Measurements from ENCODE around the gene TRIM29.
"Not testable (repeated sequence)": the region's sequence is repeated elsewhere in the genome, so short reads cannot be mapped to it uniquely, and the experiment has no call there.

The TRIM29 gene

DNA sequence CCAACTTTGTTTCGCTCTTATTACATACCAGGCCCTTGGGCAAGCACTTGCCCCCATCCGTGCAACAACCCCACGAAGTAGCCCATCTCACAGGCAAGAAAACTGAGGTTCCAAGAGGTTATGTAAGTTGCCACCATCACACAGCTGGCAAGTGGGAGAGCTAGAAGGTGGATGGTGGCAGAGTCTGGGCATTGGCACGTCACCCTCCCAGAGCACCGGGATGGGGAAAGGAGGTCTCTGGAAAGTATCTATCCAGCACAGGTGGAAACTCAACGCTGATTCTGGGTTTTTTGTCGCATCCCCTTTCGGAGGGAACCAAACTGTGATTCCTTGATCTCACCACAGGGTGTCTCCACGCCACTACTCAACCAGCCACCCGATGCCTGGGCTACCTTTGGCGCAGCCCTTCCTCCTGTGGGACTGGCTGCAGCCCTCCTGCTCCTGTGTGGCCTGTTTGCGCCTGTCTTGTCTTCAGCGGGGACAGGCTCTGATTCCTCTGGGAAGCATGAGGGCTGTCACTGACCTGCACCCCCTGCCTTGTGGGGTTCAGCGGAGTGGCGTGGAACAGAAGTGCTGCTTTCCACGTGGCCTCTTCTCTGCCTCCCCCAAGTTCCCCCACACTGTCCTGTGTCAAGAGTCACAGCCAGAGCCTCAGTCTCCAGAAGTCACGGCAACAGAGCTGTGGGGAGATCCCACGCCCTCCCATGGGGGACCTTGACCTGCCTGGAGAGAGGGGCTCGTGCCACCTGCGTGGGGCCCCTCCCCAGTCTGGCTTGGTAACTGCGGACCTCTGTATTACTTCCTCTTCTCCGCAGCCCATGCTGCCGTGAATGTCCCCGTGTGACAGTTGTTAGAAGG lies 34.4 kb upstream of the TRIM29 start:
- no peak for DNase-seq (ENCODE audit: low read depth in 2 of 2)

DNA sequence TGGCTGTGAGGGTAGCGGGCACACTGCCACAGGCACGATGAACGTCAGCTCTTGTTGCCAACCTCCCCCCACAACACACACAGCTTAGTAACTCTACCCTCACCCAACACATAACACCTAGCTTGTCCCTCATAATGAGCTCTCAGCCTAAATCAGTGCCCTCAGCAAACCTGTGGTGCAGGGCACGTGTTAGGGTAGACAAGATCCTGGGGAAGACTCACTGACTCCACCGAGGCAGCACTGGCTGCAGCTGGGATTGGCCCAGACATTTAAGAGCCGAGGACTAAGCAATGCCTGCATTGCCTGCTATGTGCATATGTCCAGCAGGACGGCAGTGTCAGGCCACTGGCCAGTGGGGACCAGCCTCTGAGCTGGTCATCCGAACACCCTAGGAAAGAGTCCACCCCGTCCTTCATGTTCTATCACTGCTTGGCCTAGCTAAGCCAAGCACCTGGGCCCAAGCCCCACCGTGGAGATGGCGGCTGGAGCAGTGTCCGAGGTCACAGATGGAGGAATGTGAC lies 32.9 kb upstream of the TRIM29 start:
- DNase-seq (ENCODE audit: low read depth in 2 of 2) = no peak

DNA sequence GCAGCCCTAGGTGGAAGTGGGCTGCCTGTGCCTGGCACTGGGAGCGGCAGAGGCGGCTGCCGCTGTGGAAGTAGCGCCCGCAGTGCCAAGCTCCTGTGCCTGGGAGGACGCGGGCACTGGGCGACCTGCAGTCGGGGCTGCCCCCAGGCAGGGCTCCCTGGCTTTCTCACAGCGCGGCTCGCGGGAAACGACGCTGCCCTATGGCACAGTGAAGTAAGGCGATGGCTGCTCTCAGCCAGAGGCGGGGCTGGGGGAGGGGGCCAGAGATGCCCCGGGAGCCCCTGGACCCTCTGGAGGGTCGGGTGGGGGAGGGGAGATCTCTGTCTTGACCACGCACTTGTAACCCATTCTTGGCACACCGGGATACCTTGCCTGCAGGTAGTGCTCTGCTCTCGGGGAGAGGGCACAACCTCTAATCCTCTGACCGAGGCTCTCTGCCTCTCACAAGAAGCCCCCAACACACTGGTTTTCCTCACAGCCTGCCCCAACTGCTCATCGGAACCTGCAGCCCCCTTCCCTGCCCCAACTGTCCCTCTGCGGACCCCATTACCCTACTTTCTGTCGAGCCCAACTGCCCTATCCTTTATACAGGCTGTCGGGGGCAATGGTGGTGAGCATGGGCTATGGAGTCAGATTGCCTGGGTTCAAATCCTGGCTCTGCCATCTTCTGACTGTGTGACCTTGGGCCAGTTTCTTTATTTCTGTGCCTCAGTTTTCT lies 32.2 kb upstream of the TRIM29 start:
- no peak for DNase-seq (ENCODE audit: low read depth in 2 of 2)

DNA sequence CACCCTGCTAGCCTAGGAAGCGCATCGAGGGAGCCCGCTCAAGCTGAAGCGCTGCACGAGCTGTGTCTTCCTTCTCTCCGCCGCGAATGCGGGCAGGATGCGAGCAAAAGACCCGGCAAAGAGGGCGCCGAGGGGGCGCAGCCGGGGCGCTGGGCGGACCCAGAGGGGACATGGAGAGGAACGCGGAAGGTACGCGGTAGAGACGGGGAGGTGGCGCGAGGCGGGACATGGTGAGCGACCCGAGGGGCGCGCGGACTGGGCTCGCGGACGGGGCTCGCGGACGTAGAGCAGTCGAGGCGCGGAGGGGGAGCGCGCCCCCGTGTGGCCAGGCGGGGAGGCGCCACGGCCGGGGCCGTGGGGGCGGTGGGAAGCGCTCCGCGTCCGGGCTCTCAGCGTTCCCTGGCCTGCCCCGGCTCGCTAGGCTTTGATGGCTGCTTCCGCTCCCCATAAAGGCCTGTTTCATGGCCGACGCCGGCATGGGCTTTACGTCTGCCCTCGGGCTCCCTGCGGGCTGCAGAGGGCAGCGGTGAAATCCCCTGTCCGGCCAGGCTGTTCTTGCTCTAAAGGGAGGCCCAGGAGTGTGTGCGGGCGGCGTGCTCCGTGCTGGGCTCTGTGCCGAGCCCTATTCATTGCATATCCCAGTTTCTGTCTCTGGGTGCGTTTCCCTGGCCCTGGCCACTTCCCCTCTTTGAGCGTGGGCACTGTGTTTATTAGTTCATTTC lies 31.2 kb upstream of the TRIM29 start:
- no peak for DNase-seq (ENCODE audit: low read depth in 2 of 2)

DNA sequence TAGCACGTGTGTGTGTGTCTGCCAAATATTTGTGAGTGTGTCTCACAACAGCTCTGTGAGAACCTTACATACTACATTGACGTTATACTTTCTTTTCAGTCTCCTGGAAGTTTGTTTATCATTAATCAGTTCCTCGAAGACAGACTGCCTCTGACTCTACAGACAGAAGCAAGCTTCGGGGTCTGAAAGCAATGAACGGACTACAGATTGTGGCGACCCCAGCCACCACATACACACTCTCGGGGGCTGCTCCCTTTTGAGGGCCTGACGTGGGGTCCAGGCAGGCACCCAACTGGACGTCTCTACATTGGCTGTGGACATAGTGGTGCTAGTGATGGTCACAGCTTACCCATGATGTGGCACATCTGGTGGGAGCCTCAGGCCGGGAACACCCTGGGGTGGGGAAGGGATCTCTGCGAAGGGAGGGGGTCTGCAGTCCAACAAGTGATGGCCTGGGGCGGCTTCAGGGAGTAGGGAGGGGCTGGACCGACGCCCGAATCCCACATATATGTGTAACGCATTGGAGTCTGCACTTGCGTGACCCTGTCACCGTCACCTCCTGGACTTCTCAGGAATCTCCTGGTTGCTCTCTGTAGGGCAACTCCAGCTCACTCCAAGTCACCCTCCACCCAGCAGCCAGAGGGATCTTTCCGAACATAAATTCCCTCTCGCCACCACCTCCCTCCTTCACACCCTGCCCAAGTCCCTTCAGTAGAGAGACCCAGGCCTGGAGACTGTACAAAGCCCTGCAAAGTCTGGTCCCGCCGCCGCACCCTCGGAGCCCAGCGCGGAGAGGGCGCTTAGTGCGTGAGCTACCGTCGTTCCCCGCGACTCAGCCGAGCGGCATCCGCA lies 30.4 kb upstream of the TRIM29 start:
- no peak for DNase-seq (ENCODE audit: low read depth in 2 of 2)

DNA sequence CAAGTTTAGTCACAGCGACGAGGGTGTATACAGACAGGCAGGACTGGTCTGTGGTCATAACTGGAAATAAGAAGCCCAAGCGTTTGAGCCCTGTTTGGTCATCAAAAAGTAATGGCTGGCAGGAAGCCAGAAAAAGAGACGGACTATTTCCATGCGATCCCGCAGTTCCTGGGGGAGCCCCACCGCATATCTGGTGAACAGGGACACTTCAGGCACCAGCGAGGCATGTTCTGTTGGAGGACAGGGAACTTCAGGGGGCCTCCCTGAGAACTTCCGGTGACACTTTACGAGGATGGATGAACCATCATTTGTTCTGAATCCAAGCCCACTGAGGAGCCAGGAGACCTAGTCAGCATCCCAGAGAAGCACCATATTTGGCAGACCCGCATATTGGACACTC lies 29.7 kb upstream of the TRIM29 start:
- no peak for DNase-seq (ENCODE audit: low read depth in 2 of 2)

DNA sequence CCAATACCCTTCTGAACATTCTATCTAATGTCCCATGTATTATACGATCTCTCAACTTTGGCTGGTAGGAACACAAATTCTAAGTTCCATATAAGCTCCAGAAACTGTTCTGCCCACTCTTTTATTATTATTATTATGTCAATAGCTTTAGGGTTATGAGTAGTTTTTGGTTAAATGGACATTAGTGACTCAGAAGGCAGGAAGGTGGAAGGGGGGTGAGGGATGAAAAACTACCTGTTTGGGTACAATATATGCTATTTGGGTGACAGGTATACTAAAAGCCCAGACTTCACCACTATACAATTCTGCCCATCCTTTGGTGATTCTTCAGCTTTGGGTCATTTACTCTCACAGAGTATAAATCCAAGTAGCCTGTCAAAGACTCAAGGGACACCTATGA lies 22.5 kb upstream of the TRIM29 start:
- DNase-seq (ENCODE audit: low read depth in 2 of 2) = no peak

DNA sequence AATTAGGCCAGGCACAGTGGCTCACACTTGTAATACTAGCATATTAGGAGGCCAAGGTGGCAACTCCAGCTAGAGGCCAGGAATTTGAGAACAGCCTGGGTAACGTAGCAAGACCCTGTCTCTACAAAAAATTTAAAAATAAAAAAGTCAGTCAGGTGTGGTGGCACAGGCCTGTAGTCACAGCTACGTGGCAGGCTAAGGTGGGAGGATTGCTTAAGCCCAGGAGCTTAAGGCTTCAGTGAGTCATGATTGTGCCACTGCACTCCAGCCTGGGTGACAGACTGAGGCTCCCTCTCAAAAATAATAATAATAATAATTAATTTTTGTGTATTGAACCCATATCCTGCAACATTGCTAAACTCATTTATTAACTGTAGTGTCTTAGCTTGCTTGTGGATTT lies 15.3 kb upstream of the TRIM29 start:
- no peak for DNase-seq (ENCODE audit: low read depth in 2 of 2)

DNA sequence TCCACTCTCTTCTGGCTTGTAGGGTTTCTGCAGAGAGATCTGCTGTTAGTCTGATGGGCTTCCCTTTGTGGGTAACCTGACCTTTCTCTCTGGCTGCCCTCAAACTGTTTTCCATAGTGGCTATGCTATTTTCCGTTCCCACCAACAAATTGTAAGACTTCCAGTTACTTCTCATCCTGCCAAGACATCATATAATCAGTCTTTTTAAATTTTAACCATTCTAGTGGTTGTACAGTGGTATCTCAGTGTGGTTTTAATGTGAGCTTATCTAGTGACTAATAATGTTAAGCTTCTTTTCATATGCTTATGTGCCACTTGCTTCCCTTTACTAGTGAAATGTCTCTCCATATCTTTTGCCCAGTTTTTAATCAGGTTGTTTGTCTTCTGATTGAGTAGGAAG lies 13.6 kb upstream of the TRIM29 start:
- DNase-seq (ENCODE audit: low read depth in 2 of 2) = no peak

DNA sequence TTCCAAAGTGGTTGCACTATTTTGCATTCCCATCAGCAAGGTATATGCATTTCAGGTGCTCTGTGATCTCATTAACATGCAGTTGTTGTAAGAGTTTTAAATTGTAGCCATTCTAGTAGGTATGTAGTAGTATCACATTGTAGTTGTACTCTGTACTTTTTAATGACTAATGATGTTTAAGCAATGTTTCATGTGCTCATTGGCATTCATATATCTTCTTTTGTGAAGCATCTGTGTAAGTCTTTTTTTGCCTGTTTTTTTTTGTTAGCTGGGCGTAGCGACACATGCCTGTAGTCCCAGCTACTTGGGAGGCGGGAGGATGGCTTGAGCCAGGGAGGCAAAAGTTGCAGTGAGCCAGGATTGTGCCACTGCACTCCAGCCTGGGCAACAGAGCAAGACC lies 11.3 kb upstream of the TRIM29 start:
- DNase-seq (ENCODE audit: low read depth in 2 of 2) = no peak

DNA sequence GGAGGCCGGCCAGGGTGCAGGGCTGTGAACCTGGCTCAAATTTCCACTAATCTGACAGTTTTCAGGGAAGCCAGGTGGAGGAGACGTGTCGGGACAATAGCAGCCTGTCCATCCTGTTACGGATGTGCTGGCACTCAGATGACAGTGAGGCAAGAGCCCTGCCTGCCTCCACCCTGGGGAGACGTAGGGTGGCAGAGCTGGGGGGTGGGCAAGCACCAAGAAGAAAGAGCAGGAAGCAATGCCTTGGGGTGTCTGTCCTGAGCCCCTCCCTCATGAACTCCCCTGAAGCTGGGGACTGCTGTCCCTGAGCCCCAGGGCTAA lies 10.0 kb upstream of the TRIM29 start:
- DNase-seq (ENCODE audit: low read depth in 2 of 2) = no peak

DNA sequence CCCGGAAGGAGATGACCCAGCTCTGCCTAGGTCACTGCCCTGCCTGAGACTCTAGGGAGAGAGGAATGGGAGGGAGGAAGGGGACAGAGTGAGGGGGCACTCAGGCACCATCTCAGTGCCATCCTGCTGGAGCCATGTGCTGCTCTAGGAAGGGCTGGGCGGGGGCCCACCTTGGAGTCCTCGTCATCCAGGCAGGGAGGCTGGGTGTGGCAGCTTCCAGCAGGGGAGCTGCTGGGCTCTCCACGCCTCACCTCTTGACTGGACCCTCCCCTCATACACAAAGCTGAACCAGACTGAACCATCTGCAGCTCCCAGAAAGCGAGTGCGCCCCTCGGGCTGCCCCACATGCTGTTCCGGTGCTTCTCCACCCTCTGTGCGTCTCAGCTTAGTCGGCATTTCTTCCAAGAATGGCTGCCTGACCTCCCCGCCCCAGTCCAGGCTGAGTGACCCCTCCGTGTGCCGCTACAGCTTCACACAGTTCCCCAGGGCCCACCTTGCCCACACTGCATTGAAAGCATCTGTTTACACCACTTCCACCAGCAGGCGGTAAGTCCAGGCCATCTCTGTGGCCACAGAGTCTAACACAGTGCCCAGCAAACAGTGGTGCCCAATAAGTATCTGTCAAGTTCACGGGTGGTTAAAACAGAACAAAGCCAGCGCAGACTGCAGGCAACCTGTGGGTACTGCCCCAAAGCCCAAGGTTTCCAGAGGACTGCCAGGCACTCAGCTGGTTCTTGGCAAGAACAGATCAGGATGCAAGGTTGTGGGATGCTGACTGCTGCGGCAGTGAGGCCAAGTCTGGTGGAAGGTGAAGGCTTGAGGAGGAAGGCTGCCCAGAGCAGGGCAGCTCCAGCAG lies 9.4 kb upstream of the TRIM29 start:
- DNase-seq (ENCODE audit: low read depth in 2 of 2) = no peak

DNA sequence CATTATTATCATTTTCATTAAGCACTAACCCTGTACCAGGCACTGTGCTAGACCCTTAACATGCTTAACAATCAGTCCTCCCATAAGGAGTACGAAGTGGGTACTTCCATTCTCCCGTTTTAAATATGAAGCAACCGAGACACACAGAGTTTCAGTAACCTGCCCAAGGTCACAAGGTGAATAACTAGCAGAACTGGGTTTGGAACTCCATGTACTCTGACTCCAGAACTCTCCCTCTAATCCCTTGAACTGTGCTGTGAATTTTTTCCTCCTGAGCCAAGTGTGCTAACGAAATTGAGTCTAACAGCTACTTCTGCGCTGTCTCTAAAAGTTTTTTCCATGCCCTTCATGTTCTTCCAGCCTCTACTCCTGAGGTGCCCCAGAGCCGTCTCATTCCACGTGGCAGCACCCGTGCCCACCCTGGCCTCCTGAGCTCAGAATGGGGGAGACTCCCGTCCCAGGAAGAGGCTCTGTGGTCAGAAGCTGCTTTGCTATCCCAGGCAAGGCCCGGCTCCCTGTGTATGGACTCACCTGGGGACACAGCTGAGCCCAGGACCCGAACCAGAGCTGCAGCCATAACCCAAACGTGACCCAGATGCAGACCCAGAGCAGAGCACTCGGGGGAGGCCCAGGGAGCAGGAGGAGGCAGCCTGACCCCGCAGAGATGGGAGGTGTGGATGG lies 8.6 kb upstream of the TRIM29 start:
- no peak for DNase-seq (ENCODE audit: low read depth in 2 of 2)

DNA sequence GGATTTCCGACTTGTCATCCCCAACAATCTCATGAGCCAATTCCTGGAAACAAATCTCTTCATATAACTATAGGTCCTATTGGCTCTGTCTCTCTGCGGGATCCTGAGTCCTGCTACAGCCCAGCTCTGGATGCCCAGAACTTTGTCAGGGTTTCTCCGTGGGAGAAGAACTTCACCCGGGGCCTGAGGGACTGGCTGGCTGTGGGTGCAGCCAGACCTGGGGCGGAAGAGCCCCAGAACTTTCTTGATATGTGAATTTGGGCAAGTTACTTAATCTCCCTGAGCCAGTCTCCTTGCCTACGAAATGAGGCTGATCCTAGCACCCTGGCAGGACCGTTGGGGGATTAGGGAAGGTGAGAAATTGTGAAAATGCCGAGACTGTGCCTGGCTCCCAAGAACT lies 6.6 kb upstream of the TRIM29 start:
- no peak for DNase-seq (ENCODE audit: low read depth in 2 of 2)

DNA sequence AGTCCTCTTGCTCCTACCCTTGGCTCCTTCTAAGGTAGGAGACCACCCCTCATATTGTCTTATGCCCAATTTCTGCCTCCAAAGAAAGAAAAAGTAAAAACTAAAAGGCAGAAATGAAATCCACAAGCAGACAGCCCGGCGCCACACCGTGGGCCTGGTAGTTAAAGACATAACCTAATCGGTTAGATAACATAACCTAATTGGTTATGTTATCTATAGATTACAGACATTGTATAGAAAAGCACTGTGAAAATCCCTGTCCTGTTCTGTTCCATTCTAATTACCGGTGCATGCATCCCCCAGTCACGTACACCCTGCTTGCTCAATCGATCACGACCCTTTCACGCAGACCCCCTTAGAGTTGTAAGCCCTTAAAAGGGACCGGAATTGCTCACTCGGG lies 5.6 kb upstream of the TRIM29 start:
- DNase-seq (ENCODE audit: low read depth in 2 of 2) = not testable (repeated sequence)

DNA sequence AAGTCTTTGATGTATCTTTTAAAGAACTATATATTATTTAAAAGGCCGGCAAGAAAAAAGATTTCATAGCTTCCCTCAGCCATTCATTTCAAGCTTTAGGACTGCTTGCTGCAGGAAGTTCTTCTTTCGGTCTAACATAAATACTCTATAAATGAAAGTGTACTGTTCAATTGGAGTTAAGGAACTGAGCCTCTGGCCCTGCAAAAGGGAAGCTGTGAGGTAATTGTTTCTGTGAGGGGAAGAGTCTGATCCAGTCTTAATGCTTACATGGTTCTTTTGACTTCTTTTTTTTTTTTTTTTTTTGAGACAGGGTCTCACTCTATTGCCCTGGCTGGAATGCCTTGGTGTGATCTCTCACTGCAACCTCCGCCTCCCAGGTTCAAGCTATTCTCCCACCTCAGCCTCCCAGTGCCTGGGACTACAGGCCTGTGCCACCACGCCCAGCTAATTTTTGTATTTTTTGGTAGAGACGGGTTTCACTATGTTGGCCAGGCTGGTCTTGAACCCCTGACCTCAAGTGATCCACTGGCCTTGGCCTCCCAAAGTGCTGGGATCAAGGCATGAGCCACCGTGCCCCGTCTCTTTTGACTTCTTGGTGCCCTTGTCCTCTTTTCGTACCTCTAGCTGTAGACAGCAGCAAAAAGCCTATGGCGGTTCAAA lies 4.7 kb upstream of the TRIM29 start:
- no peak for DNase-seq (ENCODE audit: low read depth in 2 of 2)

DNA sequence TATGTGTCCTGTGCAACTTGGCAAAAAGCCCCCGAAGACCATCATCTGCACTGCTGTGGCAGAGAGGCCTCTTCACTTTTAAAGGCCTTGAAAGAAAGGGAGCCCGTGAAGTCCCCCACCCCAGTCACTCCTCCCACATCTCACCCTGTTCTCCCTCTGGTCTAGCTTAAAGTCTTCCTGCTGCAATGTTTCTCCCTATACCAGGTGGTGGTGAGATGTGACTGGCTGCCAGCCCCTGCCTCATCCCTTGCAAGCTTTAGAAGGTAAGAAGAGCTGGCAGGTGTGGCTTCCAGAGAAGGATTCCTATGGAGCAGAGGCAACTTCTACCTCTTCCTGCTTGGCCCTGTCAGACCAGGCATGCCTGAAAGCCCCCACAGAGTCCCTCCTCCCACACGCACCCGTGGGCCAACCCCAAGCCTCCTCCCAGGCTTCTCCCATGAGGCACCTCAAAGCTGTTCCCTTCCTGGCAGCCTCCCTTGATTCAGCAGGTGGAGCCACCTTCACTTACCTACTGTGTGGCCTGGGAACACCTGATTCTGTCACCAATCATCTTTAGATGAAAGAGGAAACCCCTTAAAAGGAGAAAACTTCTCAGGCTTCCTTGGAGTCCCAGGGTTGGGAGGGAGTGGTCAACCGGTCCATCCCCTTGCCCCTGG lies 4.0 kb upstream of the TRIM29 start:
- DNase-seq (ENCODE audit: low read depth in 2 of 2) = no peak

DNA sequence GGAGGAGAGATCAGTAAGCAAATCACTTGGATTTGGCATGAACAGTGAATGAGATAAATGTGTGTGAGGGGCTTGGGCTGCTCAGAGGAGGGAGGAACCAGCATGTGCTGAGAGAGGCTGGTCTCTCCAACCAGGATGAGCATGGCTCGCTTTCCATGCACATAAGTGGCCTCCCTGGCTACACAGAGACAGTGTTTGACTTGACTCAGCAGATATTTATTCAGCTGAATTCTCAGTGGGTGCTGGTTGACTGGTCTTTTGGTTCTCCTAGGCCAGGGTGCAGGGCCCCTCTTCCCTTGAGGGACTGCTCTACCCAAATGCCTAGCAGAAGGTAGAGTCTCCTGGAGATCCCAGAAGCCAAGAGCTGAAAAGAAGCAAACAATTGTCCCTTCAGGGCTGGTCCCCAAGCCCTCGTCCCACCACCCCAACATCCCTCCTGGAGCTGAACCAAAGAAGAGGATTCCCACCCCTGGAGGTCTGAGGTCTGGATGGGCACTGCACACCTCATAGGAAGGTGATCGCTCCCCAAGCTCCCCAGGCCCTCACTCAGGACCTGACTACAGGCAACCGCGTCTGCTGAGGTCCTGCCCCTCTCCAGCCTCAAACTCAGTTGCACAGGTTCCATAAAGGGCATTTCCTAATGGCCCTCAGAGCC lies 3.3 kb upstream of the TRIM29 start:
- DNase-seq (ENCODE audit: low read depth in 2 of 2) = no peak

Measured in fibroblast of skin of left biceps (primary cell).